NCI-H1436 (cell line): ENCODE data around the gene DUSP2.

ENCODE experiments used
- DNase-seq: peaks from one replicate; lab custom pipeline; 2025; lab: John Stamatoyannopoulos, UW

DUSP2 gene

GRCh38 chr2:96145036-96145847 is at the start of gene DUSP2:
Gene DUSP2 (minus strand): TSS chr2:96145440. CDS start chr2:96145354, 86 bp downstream.
- DNase-seq, result no peak

GRCh38 chr2:96191937-96192670 is 46.9 kb upstream of the DUSP2 start:
- DNase-seq, result no peak

GRCh38 chr2:96188821-96189526 is 43.7 kb upstream of the DUSP2 start:
- DNase-seq, result no peak

- DNase-seq, result no peak
These were observed 41.3 kb upstream of the DUSP2 start for GRCh38 chr2:96186562-96186961.

GRCh38 chr2:96185516-96185915 is 40.3 kb upstream of the DUSP2 start:
- no peak for DNase-seq

GRCh38 chr2:96184989-96185388 is 39.7 kb upstream of the DUSP2 start:
- no peak for DNase-seq

- no peak for DNase-seq
These were observed 38.9 kb upstream of the DUSP2 start for GRCh38 chr2:96184188-96184587.

- no peak for DNase-seq
These were observed 36.3 kb upstream of the DUSP2 start for GRCh38 chr2:96181529-96181928.

GRCh38 chr2:96180521-96180920 is 35.3 kb upstream of the DUSP2 start:
- no peak for DNase-seq

- DNase-seq, result no peak
These were observed 34.8 kb upstream of the DUSP2 start for GRCh38 chr2:96180002-96180401.

- no peak for DNase-seq
These were observed 31.4 kb upstream of the DUSP2 start for GRCh38 chr2:96176661-96177060.

GRCh38 chr2:96175951-96176350 is 30.7 kb upstream of the DUSP2 start:
- no peak for DNase-seq

GRCh38 chr2:96174251-96175144 is 29.3 kb upstream of the DUSP2 start:
- DNase-seq, result peak; percentile 45

- DNase-seq, result no peak
These were observed 26.6 kb upstream of the DUSP2 start for GRCh38 chr2:96171831-96172230.

GRCh38 chr2:96170626-96171025 is 25.4 kb upstream of the DUSP2 start:
- no peak for DNase-seq

GRCh38 chr2:96169868-96170507 is 24.7 kb upstream of the DUSP2 start:
- DNase-seq, result no peak

GRCh38 chr2:96167407-96168013 is 22.3 kb upstream of the DUSP2 start:
- DNase-seq, result no peak

GRCh38 chr2:96164459-96165184 is 19.4 kb upstream of the DUSP2 start:
- DNase-seq, result no peak

GRCh38 chr2:96163768-96164429 is 18.7 kb upstream of the DUSP2 start:
- no peak for DNase-seq

GRCh38 chr2:96163415-96163767 is 18.2 kb upstream of the DUSP2 start:
- DNase-seq, result no peak
